CD4-positive, alpha-beta T cell (primary cell): ENCODE data around the gene NT5DC1. TPM values are rescaled to one million over a fixed set of nuclear protein-coding genes. Genes with fewer than 3 reads are reported as not detected.

Experiments used
- ATAC-seq: fragments of 200-7000 bp; cut with Tn5 transposase; one replicate; pipeline ENCODE4 v1.10.0; 2022; ENCODE audit warnings: mild to moderate bottlenecking; ENCODE audit not compliant: poor library complexity
- CTCF ChIA-PET: fragments of 350-600 bp; sonication (Branson Sonifier 250); formaldehyde crosslinking; loops from one replicate; lab custom pipeline; 2021; ENCODE audit warnings: antibody characterized with exemption, inconsistent platforms; lab: Charles Lee
- POLR2A ChIA-PET: fragments of 350-600 bp; sonication (Branson Sonifier 250); formaldehyde crosslinking; loops from one replicate; lab custom pipeline; 2021; ENCODE audit warnings: antibody characterized with exemption, inconsistent platforms; lab: Charles Lee
- DNase-seq, 14 experiments: peaks; one replicate each; pipeline ENCODE4 v3.0.0-alpha.2; 2013 to 2020; ENCODE audit warnings: mixed read lengths in 2 of 14
- H3K27ac ChIP-seq, 2 donors: one replicate each; pipeline versions ENCODE4 v1.5.1 to v1.7.0; 2013; ENCODE audit warnings: low read length in 2 of 2, low read depth in 1 of 2, mild to moderate bottlenecking in 1 of 2
- H3K27me3 ChIP-seq, 2 experiments: 1 replicate in 1 of 2; 2 replicates in 1 of 2; pipeline versions ENCODE4 v1.6.1 to v1.7.0; 2013; ENCODE audit warnings: low read length in 2 of 2, control low read depth in 1 of 2, mild to moderate bottlenecking in 1 of 2, moderate library complexity in 1 of 2; ENCODE audit not compliant: insufficient read depth in 2 of 2, control insufficient read depth in 1 of 2
- H3K36me3 ChIP-seq: one replicate; pipeline ENCODE4 v1.6.1; 2013; ENCODE audit warnings: low read length, control low read depth; ENCODE audit not compliant: insufficient read depth
- H3K4me1 ChIP-seq: one replicate; pipeline ENCODE4 v1.6.1; 2013; ENCODE audit warnings: low read length, control low read depth; ENCODE audit not compliant: insufficient read depth
- H3K4me3 ChIP-seq: one replicate; pipeline ENCODE4 v1.5.1; 2013; ENCODE audit warnings: mild to moderate bottlenecking, low read length, moderate library complexity
- H3K9me3 ChIP-seq, 2 experiments: 1 replicate in 1 of 2; 2 replicates in 1 of 2; pipeline versions ENCODE4 v1.6.1 to v1.7.0; 2013; ENCODE audit warnings: low read length in 2 of 2, mild to moderate bottlenecking in 2 of 2, control low read depth in 1 of 2, moderate library complexity in 1 of 2; ENCODE audit not compliant: control insufficient read depth in 1 of 2, insufficient read depth in 1 of 2
- H3K27ac Mint-ChIP-seq: one replicate; pipeline ENCODE4 v1.8.0; 2020; ENCODE audit warnings: mixed read lengths
- H3K27me3 Mint-ChIP-seq: one replicate; pipeline ENCODE4 v1.8.0; 2021; ENCODE audit warnings: mixed read lengths
- H3K36me3 Mint-ChIP-seq: one replicate; pipeline ENCODE4 v1.8.0; 2021; ENCODE audit warnings: low read depth, mixed read lengths
- H3K4me1 Mint-ChIP-seq: one replicate; pipeline ENCODE4 v1.8.0; 2021; ENCODE audit warnings: low read depth, mixed read lengths
- H3K4me3 Mint-ChIP-seq: one replicate; pipeline ENCODE4 v1.8.0; 2020; ENCODE audit warnings: mild to moderate bottlenecking, mixed read lengths
- H3K9me3 Mint-ChIP-seq: one replicate; pipeline ENCODE4 v1.8.0; 2020; ENCODE audit warnings: mixed read lengths
- CTCF ChIP-seq: fragments of 200-600 bp; IDR thresholded peaks from one replicate; pipeline ENCODE4 v1.8.0; 2022; ENCODE audit warnings: antibody characterized with exemption, mild to moderate bottlenecking
- intact Hi-C, 2 experiments: fragments of 100-400 bp; cut with DNase I in 1 of 2; cut with micrococcal nuclease in 1 of 2; formaldehyde crosslinking; loops; one replicate each; pipeline versions ENCODE4 v1.15.1 to v1.9.0; 2023 to 2025; cut with DNase I, micrococcal nuclease
- total RNA-seq, 174 experiments: library from RNA in 2 of 174; stranded (reverse) in 2 of 174; gene quantifications; one replicate each; pipeline ENCODE4 v1.2.3 and lab custom pipeline; 2021 to 2026

The NT5DC1 gene
- total RNA-seq, 2 experiments from 2014 or later = 24.2 to 27.2 TPM

DNA sequence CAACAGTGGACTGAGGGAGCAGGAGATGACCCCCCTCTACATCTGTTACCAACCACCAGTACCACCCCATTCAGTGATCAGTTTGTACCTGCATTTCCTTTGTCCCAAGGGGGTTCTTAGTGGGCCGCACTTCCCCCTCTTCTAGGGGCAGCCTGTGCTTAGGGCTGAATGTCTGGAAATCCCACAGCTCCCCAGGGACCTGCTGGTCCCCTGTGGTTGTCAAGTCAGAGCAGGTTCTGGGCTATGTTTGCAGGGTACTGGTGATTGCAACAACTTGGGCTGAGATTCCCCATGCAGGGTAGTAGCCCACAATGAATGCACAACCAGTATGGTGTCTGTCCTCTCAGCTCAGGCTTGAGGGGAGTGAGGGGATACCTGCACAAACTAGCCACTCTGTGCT, 64.9 kb downstream of the NT5DC1 start:
- H3K9me3 Mint-ChIP-seq = peaks cover 18% of the 10 kb centered on the region
- Histone ChIP-seq H3K9me3 (peaks cover 0 to 12% of the 10 kb centered on the region in 2 experiments), H3K4me1 (no peaks in the 10 kb centered on the region), H3K4me3 (no peak overlapping the region), H3K27me3 (no peaks in the 10 kb centered on the region), H3K27ac (no peak overlapping the region), H3K36me3 (peaks cover under 1% of the 10 kb centered on the region)
- no peak for DNase-seq
- ChIA-PET POLR2A (no interaction called here), CTCF (no interaction called here)
- no peak for TF ChIP-seq CTCF
- no peaks in the 10 kb centered on the region for H3K27me3 Mint-ChIP-seq
- ATAC-seq = no peak
- no peak overlapping the region for H3K4me3 Mint-ChIP-seq
- intact Hi-C loops = no loop called here
- peaks cover 89% of the 10 kb centered on the region for H3K36me3 Mint-ChIP-seq
- no peaks in the 10 kb centered on the region for H3K4me1 Mint-ChIP-seq
- no peak overlapping the region for H3K27ac Mint-ChIP-seq

DNA sequence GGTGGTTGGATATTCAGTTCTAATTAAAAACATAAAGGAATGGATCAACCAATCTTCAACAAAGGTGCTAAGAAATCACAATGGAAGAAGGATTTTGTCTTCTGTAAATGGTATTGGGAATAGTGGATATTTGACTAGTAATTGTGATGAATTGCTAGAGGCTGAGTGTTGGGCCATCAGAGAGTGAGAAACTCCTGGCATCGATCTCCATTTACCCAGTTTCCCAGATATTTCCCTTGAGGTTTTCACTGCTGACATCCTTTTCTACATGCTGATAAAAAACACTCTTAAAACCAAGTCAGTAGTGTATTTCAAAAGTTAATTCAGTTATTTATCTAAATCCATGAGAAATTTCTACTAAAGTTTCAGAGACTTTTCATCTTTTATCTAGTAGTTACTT, 65.7 kb downstream of the NT5DC1 start:
- ATAC-seq (no peak), DNase-seq (no peak)
- Histone ChIP-seq H3K36me3 (peaks cover 2% of the 10 kb centered on the region), H3K4me1 (no peaks in the 10 kb centered on the region), H3K4me3 (no peak overlapping the region), H3K27me3 (no peaks in the 10 kb centered on the region), H3K9me3 (peaks cover 0 to 12% of the 10 kb centered on the region in 2 experiments), H3K27ac (no peak overlapping the region)
- no peak for TF ChIP-seq CTCF
- Mint-ChIP-seq H3K36me3 (peaks cover 92% of the 10 kb centered on the region), H3K27me3 (no peaks in the 10 kb centered on the region), H3K27ac (no peak overlapping the region), H3K4me1 (no peaks in the 10 kb centered on the region), H3K4me3 (no peak overlapping the region), H3K9me3 (peaks cover 20% of the 10 kb centered on the region)
- ChIA-PET CTCF (no interaction called here), POLR2A (no interaction called here)
- intact Hi-C loops = no loop called here

GRCh38 chr6:116168148-116168547, 67.5 kb downstream of the NT5DC1 start:
- Mint-ChIP-seq H3K27ac (no peak overlapping the region), H3K4me3 (no peak overlapping the region), H3K4me1 (no peaks in the 10 kb centered on the region), H3K36me3 (peaks cover 82% of the 10 kb centered on the region), H3K9me3 (peaks cover 18% of the 10 kb centered on the region), H3K27me3 (no peaks in the 10 kb centered on the region)
- ATAC-seq (no peak), DNase-seq (no peak)
- Histone ChIP-seq H3K4me1 (no peaks in the 10 kb centered on the region), H3K36me3 (peaks cover 7% of the 10 kb centered on the region), H3K27ac (no peak overlapping the region), H3K4me3 (no peak overlapping the region), H3K9me3 (peaks cover 0 to 7% of the 10 kb centered on the region in 2 experiments), H3K27me3 (no peaks in the 10 kb centered on the region)
- ChIA-PET POLR2A (interaction anchor here (1.0 kb wide), 1 partner anchor 68 kb away, joined by 3 read pairs; the partner anchor contains the start of gene NT5DC1), CTCF (no interaction called here)
- TF ChIP-seq CTCF = no peak
- intact Hi-C loops = no loop called here
